Endodermal cell (in vitro differentiated cells): ENCODE data around the gene RBM48. TPM values are rescaled to one million over a fixed set of nuclear protein-coding genes. Genes with fewer than 3 reads are reported as not detected.

Experiments
- DNase-seq: peaks from one replicate; pipeline ENCODE4 v3.0.0-alpha.2; 2017
- H3K27ac ChIP-seq: 2 replicates; pipeline ENCODE4 v1.5.1; 2013; ENCODE audit warnings: mild to moderate bottlenecking, low read depth, low read length, moderate library complexity
- H3K27me3 ChIP-seq: 2 replicates; pipeline ENCODE4 v1.6.1; 2013; ENCODE audit warnings: mild to moderate bottlenecking, low read length, moderate library complexity; ENCODE audit not compliant: insufficient read depth, control insufficient read depth, poor library complexity, severe bottlenecking
- H3K36me3 ChIP-seq: 2 replicates; pipeline ENCODE4 v1.7.0; 2013; ENCODE audit warnings: mild to moderate bottlenecking, low read length, moderate library complexity; ENCODE audit not compliant: control insufficient read depth, insufficient read depth
- H3K4me1 ChIP-seq: one replicate; pipeline ENCODE4 v1.7.0; 2013; ENCODE audit warnings: low read length; ENCODE audit not compliant: control insufficient read depth, insufficient read depth
- H3K4me3 ChIP-seq: 2 replicates; pipeline ENCODE4 v1.5.1; 2013; ENCODE audit warnings: mild to moderate bottlenecking, low read length, moderate library complexity
- H3K9ac ChIP-seq: 2 replicates; pipeline ENCODE4 v1.6.1; 2013; ENCODE audit warnings: mild to moderate bottlenecking, low read length, moderate library complexity; ENCODE audit not compliant: poor library complexity, severe bottlenecking; ENCODE audit errors: extremely low read depth
- H3K9me3 ChIP-seq: 2 replicates; pipeline ENCODE4 v1.6.1; 2013; ENCODE audit warnings: mild to moderate bottlenecking, low read length, moderate library complexity; ENCODE audit not compliant: control insufficient read depth
- H3K27ac Mint-ChIP-seq: 2 replicates; pipeline ENCODE4 v1.8.0; 2020; ENCODE audit warnings: mixed read lengths
- H3K27me3 Mint-ChIP-seq: 2 replicates; pipeline ENCODE4 v1.8.0; 2021; ENCODE audit warnings: mild to moderate bottlenecking, mixed read lengths; ENCODE audit not compliant: insufficient read depth
- H3K36me3 Mint-ChIP-seq: 2 replicates; pipeline ENCODE4 v1.8.0; 2020; ENCODE audit warnings: low read depth, mixed read lengths
- H3K4me1 Mint-ChIP-seq: 2 replicates; pipeline ENCODE4 v1.8.0; 2020; ENCODE audit warnings: mixed read lengths
- H3K4me3 Mint-ChIP-seq: 2 replicates; pipeline ENCODE4 v1.8.0; 2020; ENCODE audit warnings: mild to moderate bottlenecking, moderate library complexity, mixed read lengths
- H3K9me3 Mint-ChIP-seq: 2 replicates; pipeline ENCODE4 v1.8.0; 2020; ENCODE audit warnings: mild to moderate bottlenecking, mixed read lengths
- WGBS, 2 experiments: methylation state at CpG; one replicate each; pipeline versions ENCODE4 v1.1.5 to v1.1.7; 2013; ENCODE audit warnings: missing lambda C conversion rate in 2 of 2, mixed read lengths in 1 of 2; ENCODE audit not compliant: insufficient coverage in 1 of 2, insufficient read length in 1 of 2; 5-methylcytosine and 5-hydroxymethylcytosine counted together
- total RNA-seq, 2 donors: library from RNA; stranded (reverse); fragmentation: NEBNext Ultra II Directional in 1 of 2; extraction: Animal tissue kit (Norgen Biotek cat#: 25700) in 1 of 2; gene quantifications; 2 replicates in 1 of 2; 3 replicates in 1 of 2; pipeline ENCODE4 v1.2.1, GENCODE V29; 2021
- TF ChIP-seq, protein P1 (sequence below): fragments of 200-600 bp; sonication (generic); conservative IDR thresholded peaks from 2 replicates; pipeline ENCODE4 v1.5.0; 2021; ENCODE audit warnings: antibody characterized with exemption, mild to moderate bottlenecking

The RBM48 gene
- total RNA-seq, 2 donors from 2014 or later: 11.4 to 11.9 TPM

- peak overlapping the region; percentile 12 for H3K27ac Mint-ChIP-seq
- H3K36me3 Mint-ChIP-seq: peaks cover 17% of the 10 kb centered on the region
- H3K4me3 Mint-ChIP-seq: no peak overlapping the region
- H3K27ac ChIP-seq: no peak overlapping the region
- DNase-seq: no peak
- no peaks in the 10 kb centered on the region for H3K27me3 Mint-ChIP-seq
- peaks cover 5% of the 10 kb centered on the region for H3K4me1 ChIP-seq
- peaks cover 69% of the 10 kb centered on the region for H3K36me3 ChIP-seq
- H3K27me3 ChIP-seq: no peaks in the 10 kb centered on the region
- WGBS, 2 experiments: 91 to 94% methylated on average over 2 of the region's 2 CpGs
- no peak overlapping the region for H3K9ac ChIP-seq
- no peak overlapping the region for H3K4me3 ChIP-seq
- peaks cover 9% of the 10 kb centered on the region for H3K4me1 Mint-ChIP-seq
- no peaks in the 10 kb centered on the region for H3K9me3 ChIP-seq
- TF ChIP-seq, protein P1, sequence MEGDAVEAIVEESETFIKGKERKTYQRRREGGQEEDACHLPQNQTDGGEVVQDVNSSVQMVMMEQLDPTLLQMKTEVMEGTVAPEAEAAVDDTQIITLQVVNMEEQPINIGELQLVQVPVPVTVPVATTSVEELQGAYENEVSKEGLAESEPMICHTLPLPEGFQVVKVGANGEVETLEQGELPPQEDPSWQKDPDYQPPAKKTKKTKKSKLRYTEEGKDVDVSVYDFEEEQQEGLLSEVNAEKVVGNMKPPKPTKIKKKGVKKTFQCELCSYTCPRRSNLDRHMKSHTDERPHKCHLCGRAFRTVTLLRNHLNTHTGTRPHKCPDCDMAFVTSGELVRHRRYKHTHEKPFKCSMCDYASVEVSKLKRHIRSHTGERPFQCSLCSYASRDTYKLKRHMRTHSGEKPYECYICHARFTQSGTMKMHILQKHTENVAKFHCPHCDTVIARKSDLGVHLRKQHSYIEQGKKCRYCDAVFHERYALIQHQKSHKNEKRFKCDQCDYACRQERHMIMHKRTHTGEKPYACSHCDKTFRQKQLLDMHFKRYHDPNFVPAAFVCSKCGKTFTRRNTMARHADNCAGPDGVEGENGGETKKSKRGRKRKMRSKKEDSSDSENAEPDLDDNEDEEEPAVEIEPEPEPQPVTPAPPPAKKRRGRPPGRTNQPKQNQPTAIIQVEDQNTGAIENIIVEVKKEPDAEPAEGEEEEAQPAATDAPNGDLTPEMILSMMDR: no peak
- no peaks in the 10 kb centered on the region for H3K9me3 Mint-ChIP-seq
Observed at GRCh38 chr7:92563345-92563744, 34.8 kb downstream of the RBM48 start.

DNA sequence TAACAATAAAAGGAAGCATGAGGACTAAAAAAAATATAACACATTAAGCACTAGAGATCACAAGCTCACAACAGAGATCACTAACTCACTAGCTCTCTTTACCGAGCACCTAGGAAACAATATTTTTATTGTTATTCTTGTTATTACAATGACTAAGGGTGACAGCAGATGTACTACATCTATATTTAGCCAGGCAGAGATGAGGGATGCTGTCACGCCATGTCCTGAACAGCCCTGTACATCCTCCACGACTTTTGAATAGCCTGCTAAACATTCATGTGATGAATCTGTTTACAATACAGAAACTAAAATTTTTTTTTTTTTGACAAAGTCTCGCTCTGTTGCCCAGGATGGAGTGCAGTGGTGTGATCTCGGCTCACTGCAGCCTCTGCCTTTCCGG is 38.9 kb downstream of the RBM48 start:
- peaks cover 80% of the 10 kb centered on the region for H3K36me3 ChIP-seq
- Mint-ChIP-seq H3K4me1 (peaks cover 9% of the 10 kb centered on the region), H3K36me3 (peaks cover 36% of the 10 kb centered on the region), H3K9me3 (no peaks in the 10 kb centered on the region), H3K27me3 (no peaks in the 10 kb centered on the region), H3K27ac (no peak overlapping the region), H3K4me3 (no peak overlapping the region)
- no peak overlapping the region for H3K9ac ChIP-seq
- TF ChIP-seq, protein P1: no peak
- H3K27ac ChIP-seq: no peak overlapping the region
- no peak for DNase-seq
- peaks cover 5% of the 10 kb centered on the region for H3K4me1 ChIP-seq
- H3K4me3 ChIP-seq: no peak overlapping the region
- WGBS, 2 experiments: 95 to 100% methylated on average over 4 to 5 of the region's 6 CpGs
- H3K27me3 ChIP-seq: no peaks in the 10 kb centered on the region
- no peaks in the 10 kb centered on the region for H3K9me3 ChIP-seq

GRCh38 chr7:92569137-92569536 is 40.5 kb downstream of the RBM48 start:
- Mint-ChIP-seq H3K9me3 (no peaks in the 10 kb centered on the region), H3K27ac (no peak overlapping the region), H3K4me3 (no peak overlapping the region), H3K27me3 (no peaks in the 10 kb centered on the region), H3K4me1 (no peaks in the 10 kb centered on the region), H3K36me3 (peaks cover 44% of the 10 kb centered on the region)
- no peak overlapping the region for H3K4me3 ChIP-seq
- H3K27me3 ChIP-seq: no peaks in the 10 kb centered on the region
- peaks cover 1% of the 10 kb centered on the region for H3K4me1 ChIP-seq
- 93% methylated on average over 2 to 4 of the region's 4 CpGs for WGBS, 2 experiments
- DNase-seq: no peak
- TF ChIP-seq, protein P1: no peak
- no peak overlapping the region for H3K9ac ChIP-seq
- no peaks in the 10 kb centered on the region for H3K9me3 ChIP-seq
- peaks cover 81% of the 10 kb centered on the region for H3K36me3 ChIP-seq
- no peak overlapping the region for H3K27ac ChIP-seq
